ENCODE measurements around the gene KRT4. TPM values are rescaled to one million over a fixed set of nuclear protein-coding genes. Genes with fewer than 3 reads are reported as not detected.

Gene KRT4
- total and polyA plus RNA-seq, 7 donors, result 0.12 to 1.7 (median 0.43) TPM; not detected in 3

GRCh38 chr12:52774629-52775250, 39.2 kb downstream of the KRT4 start:
- H3K36me3 ChIP-seq (ENCODE audit: insufficient read depth in 1 of 2, low read depth in 1 of 2), result no peaks in the 10 kb centered on the region
- no peak for DNase-seq
- no peaks in the 10 kb centered on the region for H3K4me1 ChIP-seq
- no peak overlapping the region for H3K4me3 ChIP-seq
- peaks cover 0 to 4% (median 0%) of the 10 kb centered on the region in 3 donors for H3K27me3 ChIP-seq (ENCODE audit: insufficient read depth in 3 of 3, low read length in 2 of 3)
- H3K9me3 ChIP-seq, result no peaks in the 10 kb centered on the region
- no peak overlapping the region for H3K27ac ChIP-seq
- TF ChIP-seq CTCF (IDR thresholded peaks at IDR 0.05), result no peak
- intact Hi-C loops (cut with DNase I), result no loop called here
- 72 to 78% (median 74%) methylated on average over 8 of the region's 8 CpGs for WGBS, 3 donors
- ATAC-seq, result no peak

GRCh38 chr12:52772772-52773171, 41.1 kb downstream of the KRT4 start:
- Histone ChIP-seq H3K27me3 (ENCODE audit: insufficient read depth in 3 of 3, low read length in 2 of 3) (peaks cover 0 to 11% (median 0%) of the 10 kb centered on the region in 3 donors), H3K36me3 (ENCODE audit: insufficient read depth in 1 of 2, low read depth in 1 of 2) (no peaks in the 10 kb centered on the region), H3K4me1 (no peaks in the 10 kb centered on the region), H3K27ac (no peak overlapping the region), H3K9me3 (no peaks in the 10 kb centered on the region), H3K4me3 (no peak overlapping the region)
- ATAC-seq (no peak), DNase-seq (no peak)
- 39 to 58% (median 56%) methylated on average over 3 of the region's 3 CpGs for WGBS, 3 donors
- intact Hi-C loops (cut with DNase I), result no loop called here
- TF ChIP-seq CTCF (IDR thresholded peaks at IDR 0.05), result no peak

GRCh38 chr12:52772188-52772587, 41.7 kb downstream of the KRT4 start:
- Histone ChIP-seq H3K4me1 (no peaks in the 10 kb centered on the region), H3K9me3 (no peaks in the 10 kb centered on the region), H3K27me3 (ENCODE audit: insufficient read depth in 3 of 3, low read length in 2 of 3) (peaks cover 0 to 11% (median 0%) of the 10 kb centered on the region in 3 donors), H3K36me3 (ENCODE audit: insufficient read depth in 1 of 2, low read depth in 1 of 2) (no peaks in the 10 kb centered on the region), H3K27ac (no peak overlapping the region), H3K4me3 (no peak overlapping the region)
- WGBS, 3 donors, result 80 to 84% (median 81%) methylated on average over 4 of the region's 4 CpGs
- no peak for TF ChIP-seq CTCF (IDR thresholded peaks at IDR 0.05)
- ATAC-seq (no peak), DNase-seq (no peak)
- intact Hi-C loops (cut with DNase I), result no loop called here

- H3K4me1 ChIP-seq, result no peaks in the 10 kb centered on the region
- TF ChIP-seq CTCF (IDR thresholded peaks at IDR 0.05), result no peak
- no peak for DNase-seq
- intact Hi-C loops (cut with DNase I), result no loop called here
- H3K9me3 ChIP-seq, result no peaks in the 10 kb centered on the region
- H3K4me3 ChIP-seq, result no peak overlapping the region
- H3K36me3 ChIP-seq (ENCODE audit: insufficient read depth in 1 of 2, low read depth in 1 of 2), result no peaks in the 10 kb centered on the region
- no peak for ATAC-seq
- no peak overlapping the region for H3K27ac ChIP-seq
- peaks cover 0 to 11% (median 0%) of the 10 kb centered on the region in 3 donors for H3K27me3 ChIP-seq (ENCODE audit: insufficient read depth in 3 of 3, low read length in 2 of 3)
- WGBS, 3 donors, result 67 to 75% (median 73%) methylated on average over 4 of the region's 4 CpGs
These were observed 42.4 kb downstream of the KRT4 start for GRCh38 chr12:52771505-52771904.

GRCh38 chr12:52771088-52771487, 42.8 kb downstream of the KRT4 start:
- 58 to 64% (median 60%) methylated on average over 6 of the region's 6 CpGs for WGBS, 3 donors
- DNase-seq (no peak), ATAC-seq (no peak)
- TF ChIP-seq CTCF (IDR thresholded peaks at IDR 0.05), result no peak
- Histone ChIP-seq H3K27me3 (ENCODE audit: insufficient read depth in 3 of 3, low read length in 2 of 3) (peaks cover 0 to 11% (median 0%) of the 10 kb centered on the region in 3 donors), H3K27ac (no peak overlapping the region), H3K4me3 (no peak overlapping the region), H3K36me3 (ENCODE audit: insufficient read depth in 1 of 2, low read depth in 1 of 2) (no peaks in the 10 kb centered on the region), H3K4me1 (no peaks in the 10 kb centered on the region), H3K9me3 (no peaks in the 10 kb centered on the region)
- intact Hi-C loops (cut with DNase I), result no loop called here

All from psoas muscle (tissue), 8 donors.